A549 (cell line): ENCODE results near the gene NANOGP8.

Experiments used
- CEBPB ChIP-seq, 2 experiments: fragments of >200 bp in 1 of 2; sonication (Bioruptor Twin) in 1 of 2; formaldehyde crosslinking in 1 of 2; IDR thresholded peaks; 2 replicates each; pipeline ENCODE4 v1.6.1; 2012 to 2016
- CTCF ChIP-seq: fragments of >200 bp; sonication (Bioruptor Twin); formaldehyde crosslinking; IDR thresholded peaks from 3 replicates; pipeline ENCODE4 v1.5.1; 2016
- E2F6 ChIP-seq: IDR thresholded peaks from 2 replicates; pipeline ENCODE4 v1.6.1; 2012; ENCODE audit warnings: low read depth, borderline replicate concordance
- ELK1 ChIP-seq: fragments of 150-350 bp; IDR thresholded peaks from 2 replicates; pipeline ENCODE4 v1.6.1; 2014; ENCODE audit warnings: low read depth, mild to moderate bottlenecking, low read length
- KDM1A ChIP-seq: fragments of 200-600 bp; sonication (generic); IDR thresholded peaks from 2 replicates; pipeline ENCODE4 v1.6.1; 2016; ENCODE audit warnings: low read depth, mild to moderate bottlenecking
- RAD21 ChIP-seq, 2 experiments: fragments of >200 bp in 1 of 2; sonication (Bioruptor Twin) in 1 of 2; formaldehyde crosslinking in 1 of 2; IDR thresholded peaks in 1 of 2; conservative IDR thresholded peaks in 1 of 2; 2 replicates in 1 of 2; 3 replicates in 1 of 2; pipeline ENCODE4 v1.6.1; 2012 to 2018; ENCODE audit warnings: inconsistent platforms in 1 of 2
- USF2 ChIP-seq: fragments of 450-650 bp; IDR thresholded peaks from 2 replicates; pipeline ENCODE4 v1.6.1; 2014; ENCODE audit warnings: antibody characterized with exemption
- ZFP36 ChIP-seq: fragments of 450-650 bp; IDR thresholded peaks from 2 replicates; pipeline ENCODE4 v1.6.1; 2014; ENCODE audit warnings: borderline replicate concordance; ENCODE audit not compliant: partially characterized antibody

- TF ChIP-seq CEBPB (IDR thresholded peaks at IDR 0.05) = no peak
- TF ChIP-seq CTCF = no peak
- TF ChIP-seq E2F6 = no peak
- no peak for TF ChIP-seq RAD21 (conservative IDR thresholded peaks at IDR 0.05 in 1 of 2, IDR thresholded peaks at IDR 0.05 in 1 of 2)
- TF ChIP-seq KDM1A = no peak
- TF ChIP-seq ZFP36 = no peak
- TF ChIP-seq ELK1 = no peak
- no peak for TF ChIP-seq USF2
Observed at GRCh38 chr15:35054380-35054779, 30.7 kb downstream of the NANOGP8 start.
